K562 (cell line): ENCODE measurements around the gene AGPAT1. TPM values are rescaled to one million over a fixed set of nuclear protein-coding genes. Genes with fewer than 3 reads are reported as not detected.

Experiments used
- BRCA1 ChIP-seq, 2 experiments: fragments of 450-650 bp in 1 of 2; sonication (generic) in 1 of 2; formaldehyde crosslinking in 1 of 2; IDR thresholded peaks; 2 replicates each; pipeline versions ENCODE4 v1.5.0 to v1.6.1; 2017 to 2020; ENCODE audit warnings: mild to moderate bottlenecking in 1 of 2, missing genetic modification reagents in 1 of 2
- CC2D1A ChIP-seq: fragments of 450-650 bp; IDR thresholded peaks from 2 replicates; pipeline ENCODE4 v1.6.1; 2017; ENCODE audit warnings: mild to moderate bottlenecking
- MAZ ChIP-seq, 2 experiments: fragments of 450-650 bp in 1 of 2; sonication (generic) in 1 of 2; formaldehyde crosslinking; IDR thresholded peaks in 1 of 2; conservative IDR thresholded peaks in 1 of 2; 2 replicates each; pipeline versions ENCODE4 v1.4.0 to v1.5.0; 2020; ENCODE audit warnings: mild to moderate bottlenecking in 1 of 2, missing genetic modification reagents in 1 of 2
- MTF1 ChIP-seq: fragments of 250-450 bp; sonication (Bioruptor Pico); IDR thresholded peaks from 2 replicates; pipeline ENCODE4 v1.9.0; 2021; ENCODE audit warnings: moderate library complexity, mild to moderate bottlenecking, inconsistent platforms, borderline replicate concordance
- POLR2G ChIP-seq: fragments of 200-400 bp; formaldehyde crosslinking; IDR thresholded peaks from 2 replicates; pipeline ENCODE4 v1.6.1; 2017; ENCODE audit warnings: low read depth, mild to moderate bottlenecking, antibody characterized with exemption, low read length, moderate library complexity
- SP2 ChIP-seq: IDR thresholded peaks from 2 replicates; pipeline ENCODE4 v1.6.1; 2011; ENCODE audit warnings: mild to moderate bottlenecking, low read depth, low read length, moderate library complexity; ENCODE audit not compliant: poor library complexity, severe bottlenecking; ENCODE audit errors: extremely low read depth
- ZFP30 ChIP-seq: fragments of 250-450 bp; sonication (Bioruptor Pico); IDR thresholded peaks from 2 replicates; pipeline ENCODE4 v1.8.0; 2022; ENCODE audit warnings: moderate library complexity, mild to moderate bottlenecking, inconsistent platforms, borderline replicate concordance
- ZNF12 ChIP-seq: sonication (generic); formaldehyde crosslinking; IDR thresholded peaks from 2 replicates; pipeline ENCODE4 v1.4.0; 2020; ENCODE audit warnings: mild to moderate bottlenecking, missing genetic modification reagents
- ZNF175 ChIP-seq: fragments of 200-800 bp; sonication (Bioruptor generic); IDR thresholded peaks from 2 replicates; pipeline ENCODE4 v1.6.1; 2016; ENCODE audit warnings: low read depth, mild to moderate bottlenecking, missing genetic modification characterization, missing compliant biosample characterization
- ZNF668 ChIP-seq: fragments of 250-450 bp; sonication (Bioruptor Pico); IDR thresholded peaks from 2 replicates; pipeline ENCODE4 v1.8.0; 2022; ENCODE audit warnings: mild to moderate bottlenecking, inconsistent platforms
- ZNF696 ChIP-seq: fragments of 250-450 bp; sonication (Bioruptor Pico); conservative IDR thresholded peaks from 2 replicates; pipeline ENCODE4 v1.4.0; 2020; ENCODE audit warnings: mild to moderate bottlenecking, moderate library complexity
- polyA plus RNA-seq, 8 experiments: library from polyadenylated mRNA; depleted of rRNA in 4 of 8; stranded (reverse) in 5 of 8; unstranded in 3 of 8; fragments of >200 nt; fragmentation: Nextera tagmentation in 2 of 8; fragmentation: Illumina TruSeq in 1 of 8; extraction: Ambion mirVana in 2 of 8; extraction: Trizol in 1 of 8; gene quantifications; 2 replicates each; pipeline versions ENCODE4 v1.2.1 to v1.2.3, GENCODE V29; 2011 to 2014; ENCODE audit warnings: inconsistent platforms in 1 of 8, missing spikeins in 1 of 8
- total RNA-seq, 7 experiments: library from RNA; depleted of rRNA in 6 of 7; stranded (reverse); fragments of >200 nt in 6 of 7; fragmentation: Illumina TruSeq in 2 of 7; extraction: Trizol in 2 of 7; gene quantifications; 2 replicates each; pipeline versions ENCODE4 v1.2.1 to v1.2.3, GENCODE V29; 2011 to 2021; ENCODE audit warnings: low replicate concordance in 1 of 7
- TF ChIP-seq, protein P1 (sequence below): fragments of 450-650 bp; IDR thresholded peaks from 2 replicates; pipeline ENCODE4 v1.6.1; 2016; ENCODE audit warnings: mild to moderate bottlenecking, moderate library complexity
- TF ChIP-seq, protein P2 (sequence below): fragments of 450-650 bp; formaldehyde crosslinking; IDR thresholded peaks from 2 replicates; pipeline ENCODE4 v1.4.0; 2022; ENCODE audit warnings: mild to moderate bottlenecking, moderate library complexity
- TF ChIP-seq, protein P3 (sequence below), 2 experiments: fragments of 450-650 bp in 1 of 2; sonication (generic) in 1 of 2; formaldehyde crosslinking in 1 of 2; IDR thresholded peaks in 1 of 2; conservative IDR thresholded peaks in 1 of 2; 2 replicates each; pipeline versions ENCODE4 v1.6.1 to v1.8.1; 2016 to 2023; ENCODE audit warnings: mild to moderate bottlenecking in 2 of 2, moderate library complexity in 2 of 2, inconsistent platforms in 1 of 2, missing genetic modification reagents in 1 of 2

AGPAT1 gene
- total and polyA plus RNA-seq, 9 of the 15 experiments (the other 6 are each of a cell fraction or from before 2014, with no cell fraction given) = 37.9 to 176 (median 69.4) TPM

DNA sequence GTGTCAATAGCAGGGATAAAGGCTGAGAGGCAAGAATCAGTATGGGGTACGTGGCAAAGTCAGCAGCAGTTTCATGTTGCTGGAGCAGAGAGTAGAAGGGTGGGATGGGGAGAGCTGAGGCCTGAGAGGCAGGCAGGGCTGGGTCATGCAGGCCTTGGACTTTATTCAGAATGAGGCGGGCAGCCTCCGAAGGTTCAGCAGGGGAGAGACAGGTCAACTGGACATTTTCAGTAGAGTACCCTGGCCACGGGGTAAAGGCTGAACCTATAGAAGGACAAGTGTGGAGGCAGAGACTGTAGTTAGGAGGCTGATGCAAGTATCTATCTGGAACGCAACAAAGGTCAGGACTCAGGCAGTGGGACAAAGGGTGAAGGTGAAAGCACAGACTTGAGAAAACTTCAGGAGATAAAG lies 34.3 kb upstream of the AGPAT1 start (continued):
- TF ChIP-seq, protein P1, sequence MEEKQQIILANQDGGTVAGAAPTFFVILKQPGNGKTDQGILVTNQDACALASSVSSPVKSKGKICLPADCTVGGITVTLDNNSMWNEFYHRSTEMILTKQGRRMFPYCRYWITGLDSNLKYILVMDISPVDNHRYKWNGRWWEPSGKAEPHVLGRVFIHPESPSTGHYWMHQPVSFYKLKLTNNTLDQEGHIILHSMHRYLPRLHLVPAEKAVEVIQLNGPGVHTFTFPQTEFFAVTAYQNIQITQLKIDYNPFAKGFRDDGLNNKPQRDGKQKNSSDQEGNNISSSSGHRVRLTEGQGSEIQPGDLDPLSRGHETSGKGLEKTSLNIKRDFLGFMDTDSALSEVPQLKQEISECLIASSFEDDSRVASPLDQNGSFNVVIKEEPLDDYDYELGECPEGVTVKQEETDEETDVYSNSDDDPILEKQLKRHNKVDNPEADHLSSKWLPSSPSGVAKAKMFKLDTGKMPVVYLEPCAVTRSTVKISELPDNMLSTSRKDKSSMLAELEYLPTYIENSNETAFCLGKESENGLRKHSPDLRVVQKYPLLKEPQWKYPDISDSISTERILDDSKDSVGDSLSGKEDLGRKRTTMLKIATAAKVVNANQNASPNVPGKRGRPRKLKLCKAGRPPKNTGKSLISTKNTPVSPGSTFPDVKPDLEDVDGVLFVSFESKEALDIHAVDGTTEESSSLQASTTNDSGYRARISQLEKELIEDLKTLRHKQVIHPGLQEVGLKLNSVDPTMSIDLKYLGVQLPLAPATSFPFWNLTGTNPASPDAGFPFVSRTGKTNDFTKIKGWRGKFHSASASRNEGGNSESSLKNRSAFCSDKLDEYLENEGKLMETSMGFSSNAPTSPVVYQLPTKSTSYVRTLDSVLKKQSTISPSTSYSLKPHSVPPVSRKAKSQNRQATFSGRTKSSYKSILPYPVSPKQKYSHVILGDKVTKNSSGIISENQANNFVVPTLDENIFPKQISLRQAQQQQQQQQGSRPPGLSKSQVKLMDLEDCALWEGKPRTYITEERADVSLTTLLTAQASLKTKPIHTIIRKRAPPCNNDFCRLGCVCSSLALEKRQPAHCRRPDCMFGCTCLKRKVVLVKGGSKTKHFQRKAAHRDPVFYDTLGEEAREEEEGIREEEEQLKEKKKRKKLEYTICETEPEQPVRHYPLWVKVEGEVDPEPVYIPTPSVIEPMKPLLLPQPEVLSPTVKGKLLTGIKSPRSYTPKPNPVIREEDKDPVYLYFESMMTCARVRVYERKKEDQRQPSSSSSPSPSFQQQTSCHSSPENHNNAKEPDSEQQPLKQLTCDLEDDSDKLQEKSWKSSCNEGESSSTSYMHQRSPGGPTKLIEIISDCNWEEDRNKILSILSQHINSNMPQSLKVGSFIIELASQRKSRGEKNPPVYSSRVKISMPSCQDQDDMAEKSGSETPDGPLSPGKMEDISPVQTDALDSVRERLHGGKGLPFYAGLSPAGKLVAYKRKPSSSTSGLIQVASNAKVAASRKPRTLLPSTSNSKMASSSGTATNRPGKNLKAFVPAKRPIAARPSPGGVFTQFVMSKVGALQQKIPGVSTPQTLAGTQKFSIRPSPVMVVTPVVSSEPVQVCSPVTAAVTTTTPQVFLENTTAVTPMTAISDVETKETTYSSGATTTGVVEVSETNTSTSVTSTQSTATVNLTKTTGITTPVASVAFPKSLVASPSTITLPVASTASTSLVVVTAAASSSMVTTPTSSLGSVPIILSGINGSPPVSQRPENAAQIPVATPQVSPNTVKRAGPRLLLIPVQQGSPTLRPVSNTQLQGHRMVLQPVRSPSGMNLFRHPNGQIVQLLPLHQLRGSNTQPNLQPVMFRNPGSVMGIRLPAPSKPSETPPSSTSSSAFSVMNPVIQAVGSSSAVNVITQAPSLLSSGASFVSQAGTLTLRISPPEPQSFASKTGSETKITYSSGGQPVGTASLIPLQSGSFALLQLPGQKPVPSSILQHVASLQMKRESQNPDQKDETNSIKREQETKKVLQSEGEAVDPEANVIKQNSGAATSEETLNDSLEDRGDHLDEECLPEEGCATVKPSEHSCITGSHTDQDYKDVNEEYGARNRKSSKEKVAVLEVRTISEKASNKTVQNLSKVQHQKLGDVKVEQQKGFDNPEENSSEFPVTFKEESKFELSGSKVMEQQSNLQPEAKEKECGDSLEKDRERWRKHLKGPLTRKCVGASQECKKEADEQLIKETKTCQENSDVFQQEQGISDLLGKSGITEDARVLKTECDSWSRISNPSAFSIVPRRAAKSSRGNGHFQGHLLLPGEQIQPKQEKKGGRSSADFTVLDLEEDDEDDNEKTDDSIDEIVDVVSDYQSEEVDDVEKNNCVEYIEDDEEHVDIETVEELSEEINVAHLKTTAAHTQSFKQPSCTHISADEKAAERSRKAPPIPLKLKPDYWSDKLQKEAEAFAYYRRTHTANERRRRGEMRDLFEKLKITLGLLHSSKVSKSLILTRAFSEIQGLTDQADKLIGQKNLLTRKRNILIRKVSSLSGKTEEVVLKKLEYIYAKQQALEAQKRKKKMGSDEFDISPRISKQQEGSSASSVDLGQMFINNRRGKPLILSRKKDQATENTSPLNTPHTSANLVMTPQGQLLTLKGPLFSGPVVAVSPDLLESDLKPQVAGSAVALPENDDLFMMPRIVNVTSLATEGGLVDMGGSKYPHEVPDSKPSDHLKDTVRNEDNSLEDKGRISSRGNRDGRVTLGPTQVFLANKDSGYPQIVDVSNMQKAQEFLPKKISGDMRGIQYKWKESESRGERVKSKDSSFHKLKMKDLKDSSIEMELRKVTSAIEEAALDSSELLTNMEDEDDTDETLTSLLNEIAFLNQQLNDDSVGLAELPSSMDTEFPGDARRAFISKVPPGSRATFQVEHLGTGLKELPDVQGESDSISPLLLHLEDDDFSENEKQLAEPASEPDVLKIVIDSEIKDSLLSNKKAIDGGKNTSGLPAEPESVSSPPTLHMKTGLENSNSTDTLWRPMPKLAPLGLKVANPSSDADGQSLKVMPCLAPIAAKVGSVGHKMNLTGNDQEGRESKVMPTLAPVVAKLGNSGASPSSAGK = no peak
- TF ChIP-seq, protein P2, sequence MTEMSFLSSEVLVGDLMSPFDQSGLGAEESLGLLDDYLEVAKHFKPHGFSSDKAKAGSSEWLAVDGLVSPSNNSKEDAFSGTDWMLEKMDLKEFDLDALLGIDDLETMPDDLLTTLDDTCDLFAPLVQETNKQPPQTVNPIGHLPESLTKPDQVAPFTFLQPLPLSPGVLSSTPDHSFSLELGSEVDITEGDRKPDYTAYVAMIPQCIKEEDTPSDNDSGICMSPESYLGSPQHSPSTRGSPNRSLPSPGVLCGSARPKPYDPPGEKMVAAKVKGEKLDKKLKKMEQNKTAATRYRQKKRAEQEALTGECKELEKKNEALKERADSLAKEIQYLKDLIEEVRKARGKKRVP (CRISPR knock-in tag) = no peak
- TF ChIP-seq CC2D1A = no peak
- no peak for TF ChIP-seq ZNF12 (CRISPR knock-in tag)
- TF ChIP-seq, protein P3, sequence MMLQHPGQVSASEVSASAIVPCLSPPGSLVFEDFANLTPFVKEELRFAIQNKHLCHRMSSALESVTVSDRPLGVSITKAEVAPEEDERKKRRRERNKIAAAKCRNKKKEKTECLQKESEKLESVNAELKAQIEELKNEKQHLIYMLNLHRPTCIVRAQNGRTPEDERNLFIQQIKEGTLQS (IDR thresholded peaks at IDR 0.05) = peak; percentile 22; the same call in 1 of the 2 replicates
- TF ChIP-seq, protein P3 (CRISPR knock-in tag; conservative IDR thresholded peaks at IDR 0.05) = no peak
- TF ChIP-seq ZFP30 (CRISPR knock-in tag) = no peak
- TF ChIP-seq MAZ (CRISPR knock-in tag; conservative IDR thresholded peaks at IDR 0.05 in 1 of 2, IDR thresholded peaks at IDR 0.05 in 1 of 2) = no peak
- no peak for TF ChIP-seq ZNF668 (CRISPR knock-in tag)
- peak; percentile 78; the same call in 1 of the 2 replicates for TF ChIP-seq ZNF175 (CRISPR knock-in tag)
- no peak for TF ChIP-seq MTF1 (CRISPR knock-in tag)
- TF ChIP-seq POLR2G = no peak
- TF ChIP-seq ZNF696 (CRISPR knock-in tag) = no peak
- TF ChIP-seq BRCA1 (IDR thresholded peaks at IDR 0.05) = no peak
- TF ChIP-seq BRCA1 (CRISPR knock-in tag; IDR thresholded peaks at IDR 0.05) = no peak
- TF ChIP-seq SP2 = no peak
